Gastrocnemius medialis (tissue), 4 donors: Measurements from ENCODE around the gene SPATA16.

ENCODE experiments used
- CTCF ChIP-seq, 5 experiments: fragments of 450-650 bp in 3 of 5; fragments of 200-600 bp in 2 of 5; sonication (generic) in 2 of 5; IDR thresholded peaks in 4 of 5; conservative IDR thresholded peaks in 1 of 5; 1 replicate in 4 of 5; 2 replicates in 1 of 5; pipeline ENCODE4 v1.5.1; 2016 to 2019; ENCODE audit warnings: antibody characterized with exemption in 5 of 5, mild to moderate bottlenecking in 3 of 5, moderate library complexity in 3 of 5
- POLR2A ChIP-seq, 2 donors: fragments of 450-650 bp; IDR thresholded peaks; one replicate each; pipeline ENCODE4 v1.6.1; 2017; ENCODE audit warnings: antibody characterized with exemption in 2 of 2, mild to moderate bottlenecking in 2 of 2, moderate library complexity in 2 of 2

- no peak for TF ChIP-seq CTCF (IDR thresholded peaks at IDR 0.05 in 4 of 5, conservative IDR thresholded peaks at IDR 0.05 in 1 of 5)
- no peak for TF ChIP-seq POLR2A (IDR thresholded peaks at IDR 0.05)
These were observed 232.2 kb downstream of the SPATA16 start for GRCh38 chr3:172908771-172909270.
